NCI-H524 treated with DMSO at 0.1 percent for 48 hours (cell line): ENCODE results near the gene KCTD15.
A peak's percentile ranks its signal among the peaks of the same experiment; 100 is the strongest.

Experiments
- DNase-seq: peaks from one replicate; lab custom pipeline; 2025; lab: John Stamatoyannopoulos, UW

The KCTD15 gene

DNA sequence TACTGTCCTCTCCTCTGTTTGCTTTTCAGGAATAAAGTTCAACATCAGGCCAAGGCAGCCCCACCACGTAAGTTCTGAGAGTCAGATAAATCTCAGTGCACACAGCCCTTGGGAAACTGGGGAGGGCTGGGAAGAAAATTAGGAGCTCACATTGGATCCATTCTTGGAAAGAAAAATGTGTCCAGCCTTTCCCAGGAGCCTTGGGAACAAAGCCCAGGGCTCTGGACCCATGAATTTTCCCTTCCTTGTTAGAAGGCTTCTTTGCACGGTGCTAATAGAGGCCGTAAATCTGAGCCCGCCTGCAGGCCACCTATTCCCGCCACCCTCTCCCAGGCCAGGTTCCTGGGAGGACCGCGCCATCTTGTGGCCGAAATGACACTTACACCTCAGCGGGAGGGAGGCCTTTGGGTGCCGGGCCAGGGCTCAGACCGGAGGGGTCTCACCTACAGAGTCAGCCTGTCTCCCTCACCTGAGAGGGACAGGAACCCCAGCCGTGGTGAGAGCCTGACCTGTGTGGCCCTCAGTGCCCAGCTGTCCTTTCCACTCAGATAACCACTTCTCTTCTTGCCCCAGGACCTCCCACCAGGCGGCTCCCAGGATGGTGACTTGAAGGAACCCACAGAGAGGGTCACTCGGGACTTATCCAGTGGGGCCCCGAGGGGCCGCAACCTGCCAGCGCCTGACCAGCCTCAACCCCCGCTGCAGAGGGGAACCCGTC is 25.1 kb upstream of the KCTD15 start:
- DNase-seq: peak; percentile 17

DNA sequence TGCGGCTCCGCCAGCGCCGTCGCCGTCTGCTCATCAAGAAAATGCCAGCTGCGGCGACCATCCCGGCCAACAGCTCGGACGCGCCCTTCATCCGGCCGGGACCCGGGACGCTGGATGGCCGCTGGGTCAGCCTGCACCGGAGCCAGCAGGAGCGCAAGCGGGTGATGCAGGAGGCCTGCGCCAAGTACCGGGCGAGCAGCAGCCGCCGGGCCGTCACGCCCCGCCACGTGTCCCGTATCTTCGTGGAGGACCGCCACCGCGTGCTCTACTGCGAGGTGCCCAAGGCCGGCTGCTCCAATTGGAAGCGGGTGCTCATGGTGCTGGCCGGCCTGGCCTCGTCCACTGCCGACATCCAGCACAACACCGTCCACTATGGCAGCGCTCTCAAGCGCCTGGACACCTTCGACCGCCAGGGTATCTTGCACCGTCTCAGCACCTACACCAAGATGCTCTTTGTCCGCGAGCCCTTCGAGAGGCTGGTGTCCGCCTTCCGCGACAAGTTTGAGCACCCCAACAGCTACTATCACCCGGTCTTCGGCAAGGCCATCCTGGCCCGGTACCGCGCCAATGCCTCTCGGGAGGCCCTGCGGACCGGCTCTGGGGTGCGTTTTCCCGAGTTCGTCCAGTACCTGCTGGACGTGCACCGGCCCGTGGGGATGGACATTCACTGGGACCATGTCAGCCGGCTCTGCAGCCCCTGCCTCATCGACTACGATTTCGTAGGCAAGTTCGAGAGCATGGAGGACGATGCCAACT is 24.4 kb upstream of the KCTD15 start:
- no peak for DNase-seq

DNA sequence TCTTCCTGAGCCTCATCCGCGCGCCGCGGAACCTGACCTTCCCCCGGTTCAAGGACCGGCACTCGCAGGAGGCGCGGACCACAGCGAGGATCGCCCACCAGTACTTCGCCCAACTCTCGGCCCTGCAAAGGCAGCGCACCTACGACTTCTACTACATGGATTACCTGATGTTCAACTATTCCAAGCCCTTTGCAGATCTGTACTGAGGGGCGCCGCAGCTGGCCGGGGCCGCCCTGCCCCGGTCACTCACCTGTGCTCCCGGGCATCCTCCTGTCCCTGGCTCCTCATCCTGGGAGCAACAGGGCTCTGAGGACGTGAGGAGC is 23.9 kb upstream of the KCTD15 start:
- DNase-seq: no peak

DNA sequence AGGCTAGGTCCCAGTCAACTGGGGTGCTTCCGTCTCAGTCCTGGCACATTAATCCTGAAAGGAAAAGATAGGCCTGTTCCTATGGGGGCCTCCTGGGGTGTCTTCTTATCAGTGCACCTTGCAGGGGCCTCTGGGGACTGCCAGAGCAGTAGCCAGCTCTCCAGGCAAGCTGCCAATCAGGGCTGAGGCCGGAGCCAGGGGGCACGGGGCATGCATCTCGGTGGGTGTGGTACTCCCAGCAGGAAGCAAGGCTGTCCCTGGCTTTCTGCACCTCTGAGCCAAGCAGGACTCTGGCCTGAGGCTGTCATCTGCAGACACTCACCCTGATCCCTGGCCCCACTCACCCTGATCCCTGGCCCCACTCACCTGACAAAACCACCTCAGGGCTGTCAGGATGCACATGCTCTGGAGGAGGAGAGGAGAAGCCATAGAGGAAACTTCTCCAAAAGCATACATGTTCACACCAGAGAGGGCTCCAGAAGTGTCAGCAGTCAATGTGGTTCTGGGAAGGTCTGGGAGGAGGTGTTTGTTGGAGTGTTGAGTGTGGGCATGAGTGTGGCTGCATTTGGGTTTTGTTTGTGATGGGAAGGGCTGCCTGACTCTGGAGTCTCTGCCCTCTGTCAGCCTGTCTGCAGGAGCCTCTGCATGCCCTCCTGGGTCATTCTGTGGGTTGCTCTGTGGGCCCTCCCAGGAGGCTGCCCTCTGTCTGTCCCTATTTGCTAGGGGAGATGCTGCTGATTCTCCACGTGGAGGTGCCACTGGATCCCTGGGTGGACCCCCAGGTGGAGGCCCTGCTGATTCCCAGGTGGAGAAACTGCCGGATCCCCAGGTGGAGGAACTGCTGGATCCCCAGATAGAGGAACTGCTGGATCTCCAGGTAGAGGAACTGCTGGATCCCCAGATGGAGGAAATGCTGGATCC is 22.7 kb upstream of the KCTD15 start:
- no peak for DNase-seq

DNA sequence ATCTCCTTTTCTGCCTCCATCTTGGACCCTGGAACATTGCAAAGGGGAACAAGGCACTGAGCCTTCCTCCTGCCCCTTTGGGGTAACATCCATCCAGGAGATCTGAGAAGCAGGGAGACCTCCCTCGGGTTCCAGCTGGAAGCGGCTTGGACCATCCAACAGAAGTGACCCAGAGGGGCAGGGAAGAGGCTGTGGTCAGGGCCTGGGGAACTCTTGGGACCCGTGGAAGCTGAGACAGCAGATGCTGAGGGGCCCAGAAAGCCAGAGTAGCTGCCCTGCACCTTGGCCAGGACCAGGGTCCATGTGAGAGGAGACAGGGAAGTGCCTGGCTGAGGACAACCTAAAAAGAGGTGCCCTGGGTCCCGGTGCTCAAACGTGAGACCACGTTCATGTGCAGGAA is 21.9 kb upstream of the KCTD15 start:
- DNase-seq: no peak

DNA sequence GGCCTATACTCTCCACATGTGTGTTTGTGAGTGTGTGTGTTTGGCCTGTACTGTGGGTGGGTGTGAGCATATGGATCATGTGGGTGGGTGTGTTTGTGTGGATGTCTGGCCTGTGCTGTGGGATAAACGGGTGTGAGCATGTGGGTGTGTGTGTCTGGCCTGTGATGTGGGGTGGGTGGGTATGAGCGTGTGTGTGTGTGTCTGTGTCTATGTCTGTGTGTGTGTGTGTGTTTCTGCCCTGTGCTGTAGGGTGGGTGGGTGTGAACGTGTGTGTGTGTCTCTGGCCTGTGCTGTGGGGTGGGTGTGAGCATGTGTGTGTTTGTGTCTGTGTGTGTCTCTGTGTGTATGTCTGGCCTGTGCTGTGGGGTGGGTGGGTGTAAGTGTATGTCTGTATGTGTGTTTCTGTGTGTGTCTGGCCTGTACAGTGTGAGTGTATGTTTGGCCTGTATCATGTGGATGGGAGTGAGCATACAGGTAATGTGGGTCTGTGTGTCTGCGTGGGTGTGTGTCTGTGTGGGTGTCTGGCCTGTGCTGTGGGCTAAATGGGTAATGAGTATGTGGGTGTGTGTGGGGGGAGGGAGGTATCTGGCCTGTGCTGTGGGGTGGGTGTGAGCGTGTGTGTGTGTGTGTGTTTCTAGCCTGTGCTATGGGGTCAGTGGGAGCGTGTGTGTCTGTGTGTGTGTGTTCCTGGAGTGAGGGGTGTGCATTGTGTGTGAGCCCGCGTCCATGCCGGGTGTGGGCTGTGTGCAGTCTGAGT is 20.8 kb upstream of the KCTD15 start:
- no peak for DNase-seq

DNA sequence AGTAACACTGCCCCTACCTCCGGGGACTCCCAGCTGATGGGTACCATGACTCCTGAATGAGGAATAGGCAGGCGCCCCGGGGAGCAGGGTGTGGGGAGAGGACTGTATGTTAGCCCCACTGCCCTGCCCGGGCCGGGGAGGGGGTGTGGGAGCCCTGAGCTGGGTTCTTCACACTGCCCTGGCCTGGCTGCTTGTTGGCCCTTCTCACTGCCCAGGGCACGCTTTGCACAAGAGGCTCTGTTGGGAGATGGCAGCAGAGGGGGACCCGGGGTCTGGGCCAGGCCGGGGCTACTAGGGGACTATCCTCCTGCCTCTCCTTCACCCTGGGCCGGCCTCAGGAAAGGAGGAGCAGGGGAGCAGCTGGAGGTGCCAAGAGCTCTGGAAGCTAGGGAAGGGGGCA is 19.3 kb upstream of the KCTD15 start:
- DNase-seq: no peak

DNA sequence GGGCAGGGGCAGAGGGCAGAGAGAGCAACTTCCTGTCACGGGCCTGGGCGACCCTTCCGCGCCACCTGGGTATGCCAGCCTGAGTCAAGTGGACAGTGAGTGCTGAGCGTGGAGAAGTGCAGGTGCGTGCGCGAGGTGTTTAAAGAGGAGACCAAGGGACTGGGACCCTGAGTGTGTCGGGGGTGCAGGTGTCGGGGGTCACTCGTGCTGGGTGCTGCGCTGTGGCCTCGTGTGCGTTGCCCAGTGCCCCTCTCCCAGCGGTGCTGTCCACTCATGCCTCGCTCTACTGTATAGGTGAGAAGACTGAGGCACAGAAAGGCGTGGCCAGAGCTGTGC is 18.9 kb upstream of the KCTD15 start:
- DNase-seq: no peak

DNA sequence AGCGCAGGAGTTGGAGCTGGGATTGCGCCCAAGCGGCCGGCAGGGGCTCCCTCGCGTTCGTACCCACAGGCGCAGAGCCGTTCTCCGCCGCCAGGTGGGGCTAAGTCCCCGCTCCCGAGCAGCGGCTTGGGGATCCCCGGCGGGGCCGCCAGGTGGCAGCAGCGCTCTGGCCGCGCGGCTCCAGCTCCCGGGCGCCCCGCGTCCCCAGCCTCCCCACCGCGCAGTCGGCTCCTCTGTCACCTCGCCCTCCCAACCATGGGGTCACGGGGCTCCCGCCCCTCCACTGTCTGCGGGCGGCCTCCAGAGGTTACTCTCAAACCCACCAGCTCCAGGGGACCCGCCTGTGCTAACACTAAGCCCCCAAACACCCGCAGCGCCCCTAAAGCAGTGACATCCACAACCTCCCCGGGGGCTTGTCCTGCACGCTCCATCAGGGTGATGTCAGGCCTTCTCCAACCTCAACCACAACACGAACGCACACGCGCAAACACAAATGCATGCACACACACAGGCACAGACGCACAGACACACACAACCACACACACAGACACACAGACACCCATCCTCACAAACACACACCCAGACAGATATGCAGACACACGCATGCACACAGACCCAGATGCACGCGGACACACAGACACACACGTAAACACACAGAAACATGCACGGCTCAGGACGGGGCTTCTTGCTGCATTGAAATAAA is 18.4 kb upstream of the KCTD15 start:
- DNase-seq: no peak

DNA sequence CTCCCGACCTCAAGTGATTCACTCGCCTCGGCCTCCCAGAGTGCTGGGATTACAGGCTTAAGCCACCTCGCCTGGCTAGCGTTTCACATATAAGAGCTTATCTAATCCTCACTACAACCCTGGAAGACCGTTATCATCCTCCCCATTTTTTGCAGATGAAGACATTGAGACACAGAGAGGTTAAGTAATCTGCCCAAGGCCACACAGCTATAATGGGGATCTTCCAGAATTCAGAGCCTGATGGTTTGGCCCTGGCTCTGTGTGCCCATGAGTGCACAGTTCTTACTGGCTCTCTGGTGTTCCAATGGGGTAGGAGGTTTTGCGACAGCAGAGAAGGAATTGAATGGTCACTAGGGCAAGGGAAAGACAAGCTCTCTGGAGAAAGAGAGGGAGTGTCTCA is 16.8 kb upstream of the KCTD15 start:
- DNase-seq: no peak

DNA sequence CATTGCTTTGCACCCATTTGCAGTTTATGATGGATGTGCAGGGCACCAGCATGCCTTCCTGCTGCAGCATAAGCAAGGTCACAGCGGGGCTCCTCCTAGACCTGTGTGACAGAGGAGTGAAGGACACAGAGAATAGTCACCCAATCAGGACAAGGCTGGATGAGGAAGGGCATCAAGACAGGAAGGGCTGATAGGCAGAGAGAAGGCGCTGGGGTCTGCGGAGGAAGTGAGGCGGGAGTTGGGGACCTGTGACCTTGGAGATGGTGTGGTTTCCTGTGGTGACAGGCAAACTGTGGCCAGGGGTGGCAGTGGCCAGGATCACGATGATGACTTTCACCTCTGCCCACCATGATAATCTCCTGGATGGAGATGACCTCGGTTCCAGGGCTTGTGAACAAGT is 16.4 kb upstream of the KCTD15 start:
- DNase-seq: no peak

DNA sequence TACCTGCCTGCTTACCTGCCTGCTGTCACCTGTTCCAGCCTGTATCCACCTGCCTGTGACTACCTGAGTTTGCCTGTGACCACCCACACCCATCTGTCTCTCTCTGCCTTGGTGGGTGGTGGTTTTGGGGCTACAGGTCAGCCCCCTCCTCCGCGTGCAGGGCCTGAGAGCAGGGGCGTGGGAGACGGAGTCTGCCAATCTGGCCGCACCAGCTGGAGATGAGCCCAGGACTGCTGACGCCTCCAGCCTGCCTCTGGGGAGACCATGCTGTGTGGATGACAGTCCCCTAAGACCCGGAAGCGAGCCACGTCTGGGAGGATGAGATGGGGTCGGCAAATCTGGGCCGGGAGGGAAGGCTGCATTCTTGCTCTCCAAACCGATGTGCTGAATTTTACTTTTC is 15.9 kb upstream of the KCTD15 start:
- DNase-seq: no peak

DNA sequence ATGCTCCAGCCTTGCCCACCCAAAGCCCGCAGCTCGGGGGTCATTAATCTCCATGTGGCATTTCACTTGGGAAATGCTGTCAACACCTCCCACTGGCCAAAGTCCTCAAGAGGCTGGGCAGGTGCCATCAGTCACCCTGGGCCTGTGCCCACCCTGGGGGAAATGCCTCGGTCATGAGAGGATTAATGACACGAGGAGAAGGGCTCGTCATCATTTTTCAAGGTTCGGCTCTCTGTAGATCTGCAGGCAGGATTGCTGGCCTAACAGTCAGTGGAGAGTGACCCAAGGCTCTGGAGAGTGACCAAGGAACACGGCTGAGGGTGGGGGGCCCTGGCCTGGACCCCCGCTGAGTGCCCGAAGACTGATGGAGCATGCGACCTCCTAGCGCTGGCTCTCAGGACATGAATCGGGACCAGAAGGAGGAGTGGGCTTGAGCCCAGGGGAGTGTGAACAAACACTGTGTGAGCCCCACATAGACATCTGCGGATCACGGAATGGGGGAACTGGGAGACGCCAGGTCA is 15.2 kb upstream of the KCTD15 start:
- DNase-seq: no peak

DNA sequence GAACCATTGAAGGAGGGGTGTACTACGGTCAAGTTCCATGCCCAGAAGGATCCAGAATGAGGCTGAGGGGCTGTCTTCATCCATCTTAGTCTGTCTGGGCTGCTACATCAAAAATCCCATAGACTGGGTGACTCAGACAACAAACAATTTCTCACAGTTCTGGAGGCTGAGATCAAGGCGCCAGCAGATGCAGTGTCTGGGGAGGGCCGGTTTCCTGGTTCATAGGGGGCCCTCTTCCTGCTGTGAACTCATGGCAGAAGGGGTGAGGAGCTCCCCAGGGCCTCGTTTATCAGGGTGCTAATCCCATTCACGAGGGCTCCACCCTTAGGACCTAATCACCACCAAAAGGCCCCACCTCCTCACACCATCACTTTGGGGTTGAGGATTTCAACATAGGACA is 14.7 kb upstream of the KCTD15 start:
- no peak for DNase-seq

DNA sequence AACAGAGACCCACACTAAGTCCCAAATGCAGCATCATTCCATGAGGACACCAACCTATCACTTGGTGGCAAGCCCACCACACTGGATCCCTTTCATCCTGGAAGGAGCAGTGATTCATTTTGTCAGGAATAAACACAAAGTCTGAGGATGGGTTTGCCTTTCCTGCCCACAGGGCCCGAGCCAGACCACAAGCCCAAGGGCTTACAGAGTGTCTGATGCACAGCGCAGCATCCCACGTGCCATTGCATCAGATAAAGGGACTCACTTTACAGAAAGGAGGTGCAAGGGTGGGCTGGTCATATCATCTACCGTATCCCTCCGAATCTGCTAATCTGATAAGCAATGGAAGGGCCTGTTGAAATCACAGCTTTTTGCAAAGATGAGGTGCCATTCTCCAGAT is 12.2 kb upstream of the KCTD15 start:
- no peak for DNase-seq

DNA sequence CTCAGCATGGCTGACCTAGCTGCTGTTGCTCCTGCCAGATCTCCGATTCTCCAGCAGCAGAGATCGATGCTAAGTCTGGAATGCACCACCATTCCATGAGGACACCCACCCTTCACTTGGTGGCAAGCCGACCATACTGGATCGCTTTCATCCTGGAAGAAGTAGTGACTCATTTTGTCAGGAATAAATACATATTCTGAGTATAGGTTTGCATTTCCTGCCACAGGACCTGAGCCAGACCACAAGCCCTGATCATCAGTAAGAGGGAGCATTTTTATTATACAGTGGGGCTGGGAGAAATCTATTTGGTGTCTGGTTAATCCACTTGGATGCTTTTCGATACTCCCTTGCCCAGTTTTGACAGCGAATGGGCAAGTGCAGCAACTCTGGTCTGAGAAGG is 10.9 kb upstream of the KCTD15 start:
- DNase-seq: no peak

DNA sequence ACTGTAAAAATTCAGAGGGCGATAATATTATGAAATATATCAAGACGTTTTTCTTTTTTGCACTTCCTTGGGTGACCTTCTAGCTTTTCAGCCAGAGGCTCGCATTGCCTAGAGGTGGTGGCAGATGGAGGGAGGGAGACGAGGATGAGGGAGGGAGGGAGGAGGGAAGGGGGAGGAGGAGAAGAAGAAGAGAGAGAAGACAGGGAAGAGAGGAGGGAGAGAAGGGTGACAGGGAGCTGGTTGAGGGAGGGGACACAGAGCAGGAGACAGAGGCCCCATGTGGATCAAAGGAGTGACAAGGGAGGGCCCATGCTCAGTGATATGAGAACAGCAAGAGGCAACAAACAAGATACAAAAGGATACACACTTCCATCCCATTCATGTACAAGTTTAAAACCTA is 8.0 kb upstream of the KCTD15 start:
- no peak for DNase-seq

DNA sequence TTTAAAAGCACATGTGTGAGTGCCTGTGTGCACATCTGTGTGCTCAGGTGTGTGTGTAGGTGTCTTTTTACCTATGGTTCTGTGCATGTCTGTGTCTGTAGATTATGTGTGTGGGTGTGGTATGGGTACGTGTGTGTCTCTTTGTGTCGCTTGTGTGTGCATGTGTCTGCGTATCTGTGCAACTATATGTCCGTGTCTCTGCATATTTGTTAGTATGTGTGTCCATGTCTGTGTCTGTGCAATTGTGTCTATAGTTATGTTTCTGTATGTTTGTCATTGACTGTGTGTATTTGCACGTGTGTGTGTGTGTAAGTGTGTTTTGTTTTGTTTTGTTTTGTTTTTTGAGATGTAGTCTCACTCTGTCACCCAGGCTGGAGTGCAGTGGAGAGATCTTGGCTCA is 7.3 kb upstream of the KCTD15 start:
- DNase-seq: no peak

DNA sequence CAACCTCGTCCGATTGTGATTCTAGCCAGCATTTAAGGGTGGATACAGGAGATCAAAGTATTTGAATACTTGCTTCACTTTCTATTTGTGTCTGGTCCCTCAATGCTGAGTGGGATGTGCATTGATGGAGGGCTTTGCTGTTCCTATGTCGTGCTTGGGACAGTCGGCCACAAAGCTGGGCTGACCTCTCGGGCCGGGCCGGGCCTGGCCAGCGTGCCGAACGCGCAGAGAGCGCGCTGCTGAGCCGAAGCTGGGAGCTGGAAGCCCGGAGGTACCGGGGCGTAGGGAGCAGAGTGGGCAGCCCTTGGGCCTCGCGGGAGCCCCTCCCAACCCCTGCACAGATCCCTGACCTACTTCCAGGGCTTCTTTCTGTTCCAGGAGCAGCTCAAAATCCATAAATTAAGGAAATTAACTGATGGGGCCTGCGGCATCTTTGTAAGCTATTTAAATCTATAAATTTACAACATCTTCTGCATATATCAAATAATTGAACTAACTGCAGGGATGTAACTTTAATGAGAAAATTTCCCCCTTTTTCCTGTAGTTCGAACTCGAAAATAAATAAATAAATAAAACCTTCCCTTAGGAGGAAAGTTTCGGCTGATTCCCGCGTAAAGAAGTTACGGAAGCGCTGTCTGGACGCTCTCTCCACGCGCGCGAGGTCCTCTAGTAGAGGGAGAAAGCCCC is 1.8 kb upstream of the KCTD15 start:
- no peak for DNase-seq

DNA sequence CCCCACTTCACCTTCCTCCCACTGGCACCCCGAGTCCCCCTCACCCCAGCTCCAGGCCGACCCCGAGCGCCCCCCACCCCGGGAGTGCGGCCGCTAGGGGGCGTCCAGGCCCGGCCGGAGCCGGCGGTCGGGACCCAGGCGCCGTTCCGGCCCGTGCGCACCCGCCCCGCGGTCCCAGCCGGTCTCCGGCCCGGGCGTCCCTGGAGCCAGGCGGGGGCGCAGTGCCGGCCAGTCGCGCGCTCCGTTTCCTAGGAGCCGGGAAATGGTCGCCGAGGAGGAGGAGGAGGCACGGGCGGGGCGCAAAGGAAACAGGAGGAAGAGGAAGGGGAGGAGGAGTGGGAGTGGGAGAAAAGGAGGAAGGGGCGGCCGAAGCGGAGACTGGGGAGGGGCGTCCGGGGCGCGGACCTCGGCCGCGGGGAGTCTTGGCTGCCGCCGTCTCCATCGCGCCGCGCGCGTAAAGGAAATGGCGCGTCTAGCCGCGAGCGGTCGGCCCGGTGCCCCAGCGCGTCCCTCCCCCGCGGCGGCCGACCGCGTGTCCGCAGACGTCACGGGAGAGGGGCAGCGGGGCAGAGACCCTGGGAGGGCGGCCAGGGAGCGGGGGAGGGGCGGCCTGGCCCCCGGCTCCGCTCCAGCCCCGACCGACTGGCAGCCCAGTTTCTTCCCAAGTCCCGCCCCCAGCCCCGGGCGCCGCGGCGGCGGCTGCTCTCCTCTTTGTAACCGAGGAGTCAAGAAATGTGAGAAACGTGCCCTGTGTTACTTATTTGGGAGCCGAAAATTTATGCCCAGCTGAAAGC is 1.1 kb upstream of the KCTD15 start:
- DNase-seq: peak; percentile 51
